ENCODE measurements around the gene ANO8.

The ANO8 gene

DNA sequence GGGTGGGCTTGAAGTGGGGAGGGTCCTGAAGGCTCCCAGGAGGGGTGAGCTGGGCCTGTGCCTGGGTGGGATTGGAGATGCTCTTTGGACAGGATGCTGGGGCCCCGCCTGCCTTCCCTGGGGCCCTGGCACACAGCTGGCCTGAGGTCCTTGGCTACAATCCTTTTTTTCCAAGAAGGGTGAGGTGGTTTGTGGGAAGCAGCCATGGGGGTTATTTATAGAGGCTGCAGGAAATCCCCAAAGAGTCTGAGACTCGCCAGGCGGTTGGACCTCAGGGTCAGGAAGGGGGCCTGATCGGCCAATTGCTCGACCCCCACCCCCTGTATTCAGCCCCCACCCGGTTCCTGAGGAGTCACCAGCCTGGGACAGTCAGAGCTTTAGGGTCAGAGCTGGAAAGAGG is 12.7 kb upstream of the ANO8 start:
- ChIA-PET CTCF (interaction anchor here (0.9 to 9.8 kb wide), 11 partner anchors 10 to 100 kb away, joined by 3 to 192 read pairs (median 4); partner anchors contain the start of gene CCDC194), POLR2A (no interaction called here)

DNA sequence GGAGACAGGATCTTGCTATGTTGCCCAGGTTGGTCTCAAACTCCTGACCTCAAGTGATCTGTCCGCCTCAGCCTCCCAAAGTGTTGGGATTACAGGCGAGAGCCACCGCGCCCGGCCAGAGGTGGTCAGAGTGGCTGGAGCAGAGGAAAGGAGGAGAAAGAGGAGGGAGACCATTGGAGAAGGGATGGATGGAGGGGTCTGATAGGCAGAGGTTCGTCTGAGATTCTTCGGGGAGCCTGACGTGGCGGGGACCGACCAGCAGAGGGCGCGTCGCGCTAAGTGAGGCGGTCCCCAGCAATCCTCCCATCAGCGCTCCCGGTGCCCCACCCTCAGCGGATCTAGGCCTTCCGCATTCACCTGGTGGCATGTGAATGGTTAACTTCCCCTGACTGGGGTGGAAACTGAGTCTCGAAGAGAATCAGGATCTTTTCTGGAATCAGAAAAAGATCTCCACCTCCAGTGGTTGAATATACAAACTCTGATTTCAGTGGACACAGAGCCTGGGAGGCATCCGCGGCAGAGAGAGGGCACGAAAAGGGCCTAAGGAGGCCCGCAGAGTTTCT is 11.5 kb upstream of the ANO8 start:
- ChIA-PET POLR2A (no interaction called here), CTCF (interaction anchor here (0.9 to 9.8 kb wide), 14 partner anchors 11 to 119 kb away, joined by 3 to 192 read pairs (median 6); partner anchors contain the start of genes ANO8, BABAM1 and DDA1)
- TF ChIP-seq, protein P1, sequence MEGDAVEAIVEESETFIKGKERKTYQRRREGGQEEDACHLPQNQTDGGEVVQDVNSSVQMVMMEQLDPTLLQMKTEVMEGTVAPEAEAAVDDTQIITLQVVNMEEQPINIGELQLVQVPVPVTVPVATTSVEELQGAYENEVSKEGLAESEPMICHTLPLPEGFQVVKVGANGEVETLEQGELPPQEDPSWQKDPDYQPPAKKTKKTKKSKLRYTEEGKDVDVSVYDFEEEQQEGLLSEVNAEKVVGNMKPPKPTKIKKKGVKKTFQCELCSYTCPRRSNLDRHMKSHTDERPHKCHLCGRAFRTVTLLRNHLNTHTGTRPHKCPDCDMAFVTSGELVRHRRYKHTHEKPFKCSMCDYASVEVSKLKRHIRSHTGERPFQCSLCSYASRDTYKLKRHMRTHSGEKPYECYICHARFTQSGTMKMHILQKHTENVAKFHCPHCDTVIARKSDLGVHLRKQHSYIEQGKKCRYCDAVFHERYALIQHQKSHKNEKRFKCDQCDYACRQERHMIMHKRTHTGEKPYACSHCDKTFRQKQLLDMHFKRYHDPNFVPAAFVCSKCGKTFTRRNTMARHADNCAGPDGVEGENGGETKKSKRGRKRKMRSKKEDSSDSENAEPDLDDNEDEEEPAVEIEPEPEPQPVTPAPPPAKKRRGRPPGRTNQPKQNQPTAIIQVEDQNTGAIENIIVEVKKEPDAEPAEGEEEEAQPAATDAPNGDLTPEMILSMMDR (IDR thresholded peaks at IDR 0.05; ENCODE audit: control extremely low read depth, extremely low read depth, low read depth, missing control alignments) = peak; percentile 95
- peak; percentile 89 for DNase-seq (ENCODE audit: extremely low spot score)

More for the DNA sequence above, 12.7 kb upstream of the ANO8 start:
- TF ChIP-seq, protein P1 (IDR thresholded peaks at IDR 0.05; ENCODE audit: control extremely low read depth, extremely low read depth, low read depth, missing control alignments) = no peak
- no peak for DNase-seq (ENCODE audit: extremely low spot score)

DNA sequence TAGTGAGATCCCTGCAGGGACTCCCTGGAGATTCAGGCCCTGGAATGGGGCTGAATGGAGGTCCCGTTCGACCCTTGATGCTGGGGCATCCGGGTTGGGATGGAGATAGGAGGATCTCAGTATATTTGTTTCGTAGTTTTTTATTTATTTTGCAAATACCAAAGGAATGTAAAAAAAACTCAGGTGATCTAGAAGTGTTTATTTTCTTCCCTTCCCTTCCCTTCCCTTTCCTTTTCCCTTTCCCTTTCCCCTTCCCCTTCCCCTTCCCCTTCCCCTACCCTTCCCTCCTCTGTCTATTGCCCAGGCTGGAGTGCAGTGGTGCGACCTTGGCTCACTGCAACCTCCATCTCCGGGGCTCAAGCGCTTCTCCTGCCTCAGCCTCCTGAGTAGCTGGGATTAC is 7.2 kb upstream of the ANO8 start:
- POLR2A ChIA-PET = no interaction called here
- TF ChIP-seq, protein P1 (IDR thresholded peaks at IDR 0.05; ENCODE audit: control extremely low read depth, extremely low read depth, low read depth, missing control alignments) = no peak
- CTCF ChIA-PET = interaction anchor here (9.8 kb wide), 1 partner anchor 46 kb away, joined by 192 read pairs; no protein-coding TSS in a partner anchor
- no peak for DNase-seq (ENCODE audit: extremely low spot score)

DNA sequence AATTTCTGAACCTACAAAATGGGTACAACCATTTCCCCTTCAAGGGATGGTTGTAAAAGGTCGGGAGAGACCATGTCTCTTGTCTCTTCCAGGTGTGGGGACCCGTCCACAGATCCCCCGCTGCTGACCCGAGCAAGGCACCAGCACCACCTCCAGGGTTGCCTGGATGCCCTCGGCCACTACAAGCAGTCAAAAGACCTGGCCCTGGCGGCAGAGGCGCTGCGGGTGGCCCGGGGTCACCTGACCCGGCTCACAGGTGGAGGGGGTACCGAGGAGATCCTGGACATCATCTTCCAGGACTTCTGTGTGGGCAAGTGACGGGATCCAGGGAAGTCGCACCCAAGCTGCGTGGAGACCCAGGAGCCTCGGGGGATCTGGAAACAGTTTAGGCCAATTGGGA is 6.7 kb upstream of the ANO8 start:
- TF ChIP-seq, protein P1 (IDR thresholded peaks at IDR 0.05; ENCODE audit: control extremely low read depth, extremely low read depth, low read depth, missing control alignments) = no peak
- POLR2A ChIA-PET = no interaction called here
- no peak for DNase-seq (ENCODE audit: extremely low spot score)
- CTCF ChIA-PET = interaction anchor here (9.8 kb wide), 1 partner anchor 47 kb away, joined by 192 read pairs; no protein-coding TSS in a partner anchor

DNA sequence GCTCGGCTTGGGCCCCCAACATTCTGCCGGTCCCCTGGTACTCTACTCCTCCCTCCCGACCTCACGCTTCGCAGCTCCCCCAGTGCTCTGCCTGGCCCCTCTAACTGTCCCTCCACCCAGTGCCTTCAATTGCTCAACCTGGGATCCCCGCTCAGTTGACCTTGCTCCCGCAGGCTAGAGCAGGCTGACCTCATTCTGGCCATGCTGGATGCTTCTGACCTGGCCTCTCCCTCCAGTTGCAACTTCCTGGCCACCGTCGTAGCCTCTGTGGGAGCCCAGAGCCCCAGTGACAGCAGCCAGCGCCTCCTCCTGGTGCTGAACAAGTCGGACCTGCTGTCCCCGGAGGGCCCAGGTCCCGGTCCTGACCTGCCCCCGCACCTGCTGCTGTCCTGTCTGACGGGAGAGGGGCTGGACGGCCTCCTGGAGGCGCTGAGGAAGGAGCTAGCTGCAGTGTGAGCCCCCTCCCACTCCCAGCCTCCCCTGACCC is 6.3 kb upstream of the ANO8 start:
- ChIA-PET CTCF (interaction anchor here (9.8 kb wide), 1 partner anchor 47 kb away, joined by 192 read pairs; no protein-coding TSS in a partner anchor), POLR2A (no interaction called here)
- TF ChIP-seq, protein P1 (IDR thresholded peaks at IDR 0.05; ENCODE audit: control extremely low read depth, extremely low read depth, low read depth, missing control alignments) = no peak
- no peak for DNase-seq (ENCODE audit: extremely low spot score)

DNA sequence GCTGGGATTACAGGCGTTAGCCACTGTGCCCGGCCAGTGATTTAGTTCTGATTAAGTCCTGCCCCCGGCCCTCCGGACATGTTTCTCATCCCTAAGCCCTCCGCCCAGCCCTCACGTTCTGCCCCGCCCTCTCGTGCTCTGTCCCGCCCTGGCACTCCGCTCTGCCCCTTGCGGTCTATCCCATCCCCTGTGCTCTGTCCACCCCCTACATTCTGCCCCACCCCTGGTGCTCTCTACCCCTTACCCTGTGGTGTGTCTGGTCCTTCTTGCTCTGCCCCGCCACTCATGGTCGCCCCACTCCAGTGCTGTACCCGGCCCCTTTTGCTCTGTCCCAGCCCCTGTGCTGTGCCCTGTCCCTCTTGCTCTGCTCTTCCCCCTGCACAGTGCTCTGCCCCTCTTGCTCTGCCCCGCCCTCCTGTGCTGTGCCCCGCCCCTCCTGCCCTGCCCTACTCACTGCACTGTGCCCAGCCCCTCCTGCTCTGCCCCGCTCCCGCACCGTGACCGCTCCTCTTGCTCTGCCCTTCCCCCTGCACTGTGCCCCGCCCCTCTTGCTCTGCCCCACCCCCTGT is 5.7 kb upstream of the ANO8 start:
- TF ChIP-seq, protein P1 (IDR thresholded peaks at IDR 0.05; ENCODE audit: control extremely low read depth, extremely low read depth, low read depth, missing control alignments) = no peak
- ChIA-PET CTCF (interaction anchor here (9.8 kb wide), 1 partner anchor 48 kb away, joined by 192 read pairs; no protein-coding TSS in a partner anchor), POLR2A (no interaction called here)
- no peak for DNase-seq (ENCODE audit: extremely low spot score)
